ENCODE measurements around the gene LRIG2. TPM values are rescaled to one million over a fixed set of nuclear protein-coding genes. Genes with fewer than 3 reads are reported as not detected.
"Not testable (repeated sequence)": the region's sequence is repeated elsewhere in the genome, so short reads cannot be mapped to it uniquely, and the experiment has no call there.

The LRIG2 gene
- total RNA-seq, 2 experiments from 2014 or later, result 13.0 to 13.8 TPM

- DNase-seq, result no peak
- POLR2A ChIA-PET, result interaction anchor here (2.2 kb wide), 1 partner anchor 118 kb away, joined by 6 read pairs; the partner anchor contains the start of gene SLC16A1
- no peaks in the 10 kb centered on the region for H3K9me3 Mint-ChIP-seq
These were observed 1.2 kb downstream of the LRIG2 start for GRCh38 chr1:113074237-113074636.

DNA sequence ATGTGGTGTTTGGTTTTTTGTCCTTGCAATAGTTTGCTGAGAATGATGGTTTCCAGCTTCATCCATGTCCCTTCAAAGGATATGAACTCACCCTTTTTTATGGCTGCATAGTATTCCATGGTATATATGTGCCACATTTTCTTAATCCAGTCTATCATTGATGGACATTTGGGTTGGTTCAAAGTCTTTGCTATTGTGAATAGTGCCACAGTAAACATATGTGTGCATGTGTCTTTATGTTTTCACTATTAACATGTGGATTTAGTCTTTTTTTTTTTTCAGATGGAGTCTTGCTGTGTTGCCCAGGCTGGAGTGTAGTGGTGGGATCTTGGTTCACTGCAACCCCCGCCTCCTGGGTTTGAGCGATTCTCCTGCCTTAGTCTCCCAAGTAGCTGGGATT is 5.0 kb downstream of the LRIG2 start:
- CTCF ChIA-PET, result interaction anchor here (0.9 kb wide), 1 partner anchor 366 kb away, joined by 3 read pairs; no protein-coding TSS in a partner anchor

More at GRCh38 chr1:113074237-113074636, 1.2 kb downstream of the LRIG2 start:
- peak overlapping the region; percentile 93 for H3K27ac Mint-ChIP-seq
- H3K4me3 Mint-ChIP-seq, result peak overlapping the region; percentile 96
- H3K4me1 Mint-ChIP-seq, result peaks cover 32% of the 10 kb centered on the region
- no peaks in the 10 kb centered on the region for H3K27me3 Mint-ChIP-seq
- CTCF ChIA-PET, result interaction anchor here (1.9 to 2.4 kb wide), 5 partner anchors 8 to 24 kb away, joined by 8 to 22 read pairs (median 14); no protein-coding TSS in a partner anchor
- peaks cover 12% of the 10 kb centered on the region for H3K36me3 Mint-ChIP-seq (ENCODE audit: low read depth)

GRCh38 chr1:113086541-113086940 is 13.5 kb downstream of the LRIG2 start:
- H3K27ac Mint-ChIP-seq, result no peak overlapping the region
- peaks cover 7% of the 10 kb centered on the region for H3K4me1 Mint-ChIP-seq
- DNase-seq, result no peak
- H3K9me3 Mint-ChIP-seq, result peaks cover 2% of the 10 kb centered on the region
- ChIA-PET POLR2A (no interaction called here), CTCF (interaction anchor here (4.8 kb wide), 1 partner anchor 13 kb away, joined by 21 read pairs; the partner anchor contains the start of gene LRIG2)
- no peak overlapping the region for H3K4me3 Mint-ChIP-seq
- no peaks in the 10 kb centered on the region for H3K27me3 Mint-ChIP-seq
- H3K36me3 Mint-ChIP-seq (ENCODE audit: low read depth), result peaks cover 23% of the 10 kb centered on the region

More for the DNA sequence above, 5.0 kb downstream of the LRIG2 start:
- Mint-ChIP-seq H3K36me3 (ENCODE audit: low read depth) (peaks cover 26% of the 10 kb centered on the region), H3K4me1 (peaks cover 24% of the 10 kb centered on the region)
- H3K27me3 Mint-ChIP-seq, H3K27ac Mint-ChIP-seq, H3K9me3 Mint-ChIP-seq, POLR2A ChIA-PET, DNase-seq, H3K4me3 Mint-ChIP-seq: not testable (repeated sequence)

DNA sequence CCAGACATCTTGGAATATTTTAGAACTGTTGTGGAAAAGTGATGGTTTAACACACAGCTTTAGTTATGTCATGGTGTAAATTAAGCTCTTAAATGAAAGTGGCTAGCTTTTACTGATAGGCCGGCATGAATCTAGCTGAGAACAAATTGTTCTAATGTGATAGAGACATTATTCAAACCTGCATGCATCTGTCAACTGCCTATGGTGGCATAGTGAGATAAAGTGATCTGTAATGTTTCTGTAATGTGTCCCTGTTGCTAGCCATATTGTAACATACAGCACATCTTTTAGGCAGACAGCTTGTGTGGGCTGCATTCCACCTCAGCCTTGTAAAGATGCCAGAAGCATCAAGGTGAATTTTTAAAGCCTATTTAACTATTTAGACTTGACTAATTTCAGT is 16.0 kb downstream of the LRIG2 start:
- Mint-ChIP-seq H3K27me3 (no peaks in the 10 kb centered on the region), H3K4me3 (no peak overlapping the region), H3K9me3 (no peaks in the 10 kb centered on the region), H3K27ac (no peak overlapping the region), H3K4me1 (peaks cover 12% of the 10 kb centered on the region), H3K36me3 (ENCODE audit: low read depth) (peaks cover 18% of the 10 kb centered on the region)
- ChIA-PET POLR2A (no interaction called here), CTCF (interaction anchor here (1.2 to 4.8 kb wide), 2 partner anchors 10 to 16 kb away, joined by 3 to 21 read pairs; partner anchors contain the start of gene LRIG2)
- no peak for DNase-seq

DNA sequence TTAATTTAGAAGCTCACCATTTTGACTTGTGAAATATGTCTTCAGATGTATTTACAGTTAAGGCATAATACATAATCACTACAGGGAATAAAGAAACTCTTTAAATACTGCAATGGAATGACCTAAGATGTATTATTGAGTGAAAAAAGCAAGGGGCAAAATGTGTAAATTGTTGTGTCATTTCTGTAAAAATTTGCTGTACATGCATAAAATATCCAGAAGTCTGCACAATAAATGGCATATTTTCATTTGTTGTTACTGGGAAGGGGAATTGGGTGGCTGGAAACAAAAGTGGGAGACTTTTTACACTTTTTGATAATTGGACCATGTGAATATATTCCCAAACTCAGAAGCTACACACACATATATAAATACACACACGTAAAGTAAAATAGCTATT is 17.1 kb downstream of the LRIG2 start:
- Mint-ChIP-seq H3K4me1 (peaks cover 12% of the 10 kb centered on the region), H3K27ac (no peak overlapping the region), H3K36me3 (ENCODE audit: low read depth) (peaks cover 22% of the 10 kb centered on the region), H3K9me3 (no peaks in the 10 kb centered on the region), H3K4me3 (no peak overlapping the region), H3K27me3 (no peaks in the 10 kb centered on the region)
- DNase-seq, result no peak
- ChIA-PET CTCF (interaction anchor here (1.3 kb wide), 1 partner anchor 17 kb away, joined by 10 read pairs; the partner anchor contains the start of gene LRIG2), POLR2A (no interaction called here)

DNA sequence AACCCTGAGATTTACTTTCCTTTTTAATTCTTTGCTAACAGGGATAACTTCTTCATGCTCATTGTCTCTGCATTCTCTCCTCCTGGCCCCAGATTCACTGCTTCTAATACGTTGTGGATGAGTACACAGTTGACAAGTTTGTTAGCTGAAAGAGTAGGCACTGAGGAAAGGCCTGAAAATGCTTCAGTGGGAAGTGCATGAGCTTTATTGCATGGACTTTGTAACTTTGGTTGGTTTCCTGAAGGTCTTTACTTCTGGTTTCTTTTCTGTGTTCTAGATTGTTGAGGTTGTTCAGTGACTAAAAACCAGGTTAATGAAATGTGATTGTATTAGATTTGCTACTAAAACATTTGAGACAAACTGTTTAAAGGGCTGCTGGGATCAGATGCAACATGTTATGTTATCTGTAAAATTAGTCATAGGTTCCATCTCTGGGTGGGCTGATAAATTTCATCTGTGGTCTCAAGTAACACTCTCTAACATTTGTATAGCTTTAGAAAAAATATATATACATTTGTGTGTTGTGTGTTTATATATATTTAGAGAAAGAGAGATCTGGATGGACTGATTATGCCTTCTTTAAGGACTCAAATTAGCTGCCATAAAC is 19.1 kb downstream of the LRIG2 start:
- Mint-ChIP-seq H3K9me3 (no peaks in the 10 kb centered on the region), H3K36me3 (ENCODE audit: low read depth) (peaks cover 25% of the 10 kb centered on the region), H3K27me3 (no peaks in the 10 kb centered on the region), H3K4me3 (no peak overlapping the region), H3K4me1 (peaks cover 8% of the 10 kb centered on the region), H3K27ac (no peak overlapping the region)
- no peak for DNase-seq
- ChIA-PET CTCF (interaction anchor here (1.3 kb wide), 1 partner anchor 19 kb away, joined by 4 read pairs; the partner anchor contains the start of gene LRIG2), POLR2A (no interaction called here)

GRCh38 chr1:113094506-113094905 is 21.5 kb downstream of the LRIG2 start:
- Mint-ChIP-seq H3K4me1 (peaks cover 6% of the 10 kb centered on the region), H3K9me3 (no peaks in the 10 kb centered on the region)
- CTCF ChIA-PET, result interaction anchor here (1.1 kb wide), 1 partner anchor 22 kb away, joined by 3 read pairs; the partner anchor contains the start of gene LRIG2

DNA sequence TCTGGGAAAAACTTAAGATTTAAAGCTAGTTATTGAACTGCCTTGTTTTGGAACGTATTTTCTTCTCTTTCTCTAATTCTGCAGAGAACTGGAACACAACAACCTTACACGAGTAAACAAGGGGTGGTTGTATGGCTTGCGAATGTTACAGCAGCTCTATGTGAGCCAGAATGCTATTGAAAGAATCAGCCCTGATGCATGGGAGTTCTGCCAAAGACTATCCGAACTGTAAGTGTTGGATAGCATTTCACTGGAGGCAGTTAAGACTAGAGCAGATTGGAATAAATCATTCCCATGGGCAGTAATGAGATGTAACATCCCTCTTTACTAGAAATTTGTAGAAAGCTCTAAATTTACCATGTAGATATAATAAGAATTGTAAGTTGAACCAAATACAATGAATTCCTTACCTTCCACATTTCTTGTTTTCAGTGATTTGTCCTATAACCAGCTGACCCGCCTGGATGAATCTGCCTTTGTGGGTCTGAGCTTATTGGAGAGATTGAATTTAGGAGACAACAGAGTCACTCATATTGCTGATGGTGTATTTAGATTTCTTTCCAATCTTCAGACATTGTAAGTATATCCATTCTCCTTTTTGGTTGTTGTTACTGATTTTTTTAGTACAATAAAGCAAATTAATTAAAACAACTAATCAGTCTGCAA is 22.9 kb downstream of the LRIG2 start:
- DNase-seq, result no peak
- ChIA-PET CTCF (no interaction called here), POLR2A (no interaction called here)
- H3K27me3 Mint-ChIP-seq, result no peaks in the 10 kb centered on the region
- H3K4me3 Mint-ChIP-seq, result no peak overlapping the region
- no peaks in the 10 kb centered on the region for H3K9me3 Mint-ChIP-seq
- H3K4me1 Mint-ChIP-seq, result peaks cover 5% of the 10 kb centered on the region
- no peak overlapping the region for H3K27ac Mint-ChIP-seq
- peaks cover 37% of the 10 kb centered on the region for H3K36me3 Mint-ChIP-seq (ENCODE audit: low read depth)

More at GRCh38 chr1:113094506-113094905, 21.5 kb downstream of the LRIG2 start:
- no peak overlapping the region for H3K27ac Mint-ChIP-seq
- POLR2A ChIA-PET, result no interaction called here
- H3K36me3 Mint-ChIP-seq (ENCODE audit: low read depth), result peaks cover 32% of the 10 kb centered on the region
- H3K4me3 Mint-ChIP-seq, result no peak overlapping the region
- no peak for DNase-seq
- no peaks in the 10 kb centered on the region for H3K27me3 Mint-ChIP-seq

DNA sequence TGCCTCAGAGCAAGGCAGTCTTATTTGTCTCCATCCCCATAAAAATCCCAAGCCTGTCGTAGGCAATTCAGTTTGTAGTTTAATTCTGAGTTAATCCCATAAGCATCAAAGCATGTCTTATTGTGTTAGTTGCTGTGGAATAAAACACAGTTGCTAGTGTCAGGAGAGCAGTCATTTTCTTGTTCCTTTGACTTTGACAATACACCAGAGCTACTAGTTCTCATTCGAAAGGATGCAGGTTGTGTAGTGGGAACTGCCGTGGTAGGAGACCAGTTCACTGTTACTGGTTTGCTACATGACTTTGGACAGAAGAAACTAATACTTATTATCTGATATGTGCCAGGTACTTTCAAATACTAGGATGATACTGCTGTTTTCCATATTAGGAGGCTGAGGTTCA is 23.5 kb downstream of the LRIG2 start:
- CTCF ChIA-PET, result interaction anchor here (1.0 to 3.5 kb wide), 2 partner anchors 8 to 23 kb away, joined by 3 to 14 read pairs; partner anchors contain the start of gene LRIG2
- no peak overlapping the region for H3K4me3 Mint-ChIP-seq
- peaks cover 41% of the 10 kb centered on the region for H3K36me3 Mint-ChIP-seq (ENCODE audit: low read depth)

DNA sequence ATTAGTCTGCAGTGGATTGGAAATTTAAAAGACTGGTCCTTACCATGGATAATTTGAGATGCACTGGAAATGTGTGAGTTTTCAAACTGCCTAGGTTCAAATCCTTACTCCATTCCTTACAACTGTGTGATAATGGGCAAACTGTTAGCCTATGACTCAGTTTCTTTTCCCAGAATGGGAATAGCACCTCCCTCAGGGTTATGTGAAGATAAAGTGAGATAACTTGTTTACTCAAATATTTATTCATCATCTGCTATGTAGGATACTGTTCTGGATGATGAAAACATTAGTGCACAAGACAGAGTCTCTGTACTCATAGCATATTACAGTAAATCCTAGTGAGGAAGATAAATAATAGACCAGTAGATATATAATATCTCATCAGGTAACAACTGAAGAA is 28.6 kb downstream of the LRIG2 start:
- Mint-ChIP-seq H3K27me3 (no peaks in the 10 kb centered on the region), H3K4me1 (no peaks in the 10 kb centered on the region), H3K4me3 (no peak overlapping the region), H3K36me3 (ENCODE audit: low read depth) (peaks cover 39% of the 10 kb centered on the region), H3K9me3 (no peaks in the 10 kb centered on the region), H3K27ac (no peak overlapping the region)
- ChIA-PET POLR2A (no interaction called here), CTCF (no interaction called here)
- no peak for DNase-seq

More for the DNA sequence above, 23.5 kb downstream of the LRIG2 start:
- POLR2A ChIA-PET, result no interaction called here
- no peaks in the 10 kb centered on the region for H3K27me3 Mint-ChIP-seq
- H3K27ac Mint-ChIP-seq, result no peak overlapping the region
- H3K4me1 Mint-ChIP-seq, result peaks cover 5% of the 10 kb centered on the region
- no peaks in the 10 kb centered on the region for H3K9me3 Mint-ChIP-seq
- DNase-seq, result no peak

DNA sequence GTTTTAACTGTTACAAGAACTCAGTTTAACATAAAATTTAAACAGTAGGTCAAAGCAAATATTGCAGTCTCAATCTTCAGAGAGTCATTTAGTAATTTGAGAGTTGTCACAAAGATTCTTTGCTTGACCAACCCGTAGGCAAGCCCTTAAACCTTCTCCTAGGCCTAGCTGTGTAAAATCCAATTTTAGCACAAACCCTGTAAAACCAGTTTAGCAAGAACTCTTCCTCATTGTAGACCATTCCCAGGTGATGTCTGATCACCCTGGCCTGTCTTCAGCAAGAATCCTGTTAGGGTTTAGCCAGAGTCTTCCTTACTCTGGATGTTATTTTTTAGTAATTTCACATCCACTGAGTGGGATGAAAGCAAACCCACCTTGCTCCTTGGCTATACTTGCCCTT is 30.1 kb downstream of the LRIG2 start:
- ChIA-PET CTCF (no interaction called here), POLR2A (no interaction called here)
- H3K4me1 Mint-ChIP-seq, result no peaks in the 10 kb centered on the region
- DNase-seq, result no peak
- H3K4me3 Mint-ChIP-seq, result no peak overlapping the region
- peaks cover 43% of the 10 kb centered on the region for H3K36me3 Mint-ChIP-seq (ENCODE audit: low read depth)
- no peak overlapping the region for H3K27ac Mint-ChIP-seq
- H3K9me3 Mint-ChIP-seq, result no peaks in the 10 kb centered on the region
- H3K27me3 Mint-ChIP-seq, result no peaks in the 10 kb centered on the region

- no peak overlapping the region for H3K4me3 Mint-ChIP-seq
- ChIA-PET POLR2A (no interaction called here), CTCF (interaction anchor here (1.3 kb wide), 1 partner anchor 39 kb away, joined by 3 read pairs; no protein-coding TSS in a partner anchor)
- no peak overlapping the region for H3K27ac Mint-ChIP-seq
- H3K9me3 Mint-ChIP-seq, result no peaks in the 10 kb centered on the region
- no peak for DNase-seq
- no peaks in the 10 kb centered on the region for H3K27me3 Mint-ChIP-seq
- peaks cover 41% of the 10 kb centered on the region for H3K36me3 Mint-ChIP-seq (ENCODE audit: low read depth)
- no peaks in the 10 kb centered on the region for H3K4me1 Mint-ChIP-seq
These were observed 31.0 kb downstream of the LRIG2 start for GRCh38 chr1:113103977-113104376.

GRCh38 chr1:113106910-113107309 is 33.9 kb downstream of the LRIG2 start:
- H3K27me3 Mint-ChIP-seq, result no peaks in the 10 kb centered on the region
- POLR2A ChIA-PET, result no interaction called here
- peaks cover 39% of the 10 kb centered on the region for H3K36me3 Mint-ChIP-seq (ENCODE audit: low read depth)
- CTCF ChIA-PET, result no interaction called here
- no peaks in the 10 kb centered on the region for H3K9me3 Mint-ChIP-seq
- no peak overlapping the region for H3K4me3 Mint-ChIP-seq
- DNase-seq, result no peak
- no peaks in the 10 kb centered on the region for H3K4me1 Mint-ChIP-seq
- H3K27ac Mint-ChIP-seq, result no peak overlapping the region

Data from activated CD4-positive, alpha-beta T cell treated with anti-CD3 and anti-CD28 coated beads, Interleukin-2, amount 10 ng/mL, durations not matched to agents 7 days and 5 days (primary cell).